Cardiac fibroblast (primary cell): ENCODE data around the gene PRM2.
A peak's percentile ranks its signal among the peaks of the same experiment; 100 is the strongest.

Experiments used
- DNase-seq, 2 donors: peaks; one replicate each; pipeline versions ENCODE4 v3.0.0 to v3.0.0-alpha.2; 2010; ENCODE audit warnings: low read depth in 2 of 2
- H3K4me3 ChIP-seq, 2 donors: replicated peaks in 1 of 2; 1 replicate in 1 of 2; 2 replicates in 1 of 2; pipeline ENCODE4 v1.5.1; 2011; ENCODE audit warnings: low read depth in 2 of 2, low read length in 2 of 2, mild to moderate bottlenecking in 2 of 2, moderate library complexity in 1 of 2
- TF ChIP-seq, protein P1 (sequence below): IDR thresholded peaks from one replicate; pipeline ENCODE4 v1.5.1; 2011; ENCODE audit warnings: low read depth, mild to moderate bottlenecking, low read length, inconsistent platforms

Gene PRM2

DNA sequence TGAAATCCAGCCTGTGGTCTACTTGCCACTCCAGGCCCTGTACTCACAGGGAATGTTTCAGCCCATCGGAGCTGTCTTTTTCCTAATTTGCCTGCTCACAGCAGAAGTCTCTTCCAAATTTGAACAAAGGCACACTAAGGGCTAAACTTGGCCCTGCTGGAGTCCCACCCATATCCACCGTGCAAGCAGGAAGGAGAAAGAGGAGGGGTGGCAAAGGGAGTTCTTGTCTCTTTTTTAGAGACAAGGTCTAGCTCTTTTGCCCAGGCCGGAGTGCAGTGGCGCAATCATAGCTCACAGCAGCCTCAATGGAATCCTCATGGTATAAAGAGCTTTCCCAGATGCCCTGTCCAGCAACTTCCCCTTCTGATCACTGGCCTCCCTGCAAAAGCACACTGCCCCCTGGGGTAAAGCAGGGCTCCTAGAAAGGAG is 7.6 kb upstream of the PRM2 start:
- TF ChIP-seq, protein P1, sequence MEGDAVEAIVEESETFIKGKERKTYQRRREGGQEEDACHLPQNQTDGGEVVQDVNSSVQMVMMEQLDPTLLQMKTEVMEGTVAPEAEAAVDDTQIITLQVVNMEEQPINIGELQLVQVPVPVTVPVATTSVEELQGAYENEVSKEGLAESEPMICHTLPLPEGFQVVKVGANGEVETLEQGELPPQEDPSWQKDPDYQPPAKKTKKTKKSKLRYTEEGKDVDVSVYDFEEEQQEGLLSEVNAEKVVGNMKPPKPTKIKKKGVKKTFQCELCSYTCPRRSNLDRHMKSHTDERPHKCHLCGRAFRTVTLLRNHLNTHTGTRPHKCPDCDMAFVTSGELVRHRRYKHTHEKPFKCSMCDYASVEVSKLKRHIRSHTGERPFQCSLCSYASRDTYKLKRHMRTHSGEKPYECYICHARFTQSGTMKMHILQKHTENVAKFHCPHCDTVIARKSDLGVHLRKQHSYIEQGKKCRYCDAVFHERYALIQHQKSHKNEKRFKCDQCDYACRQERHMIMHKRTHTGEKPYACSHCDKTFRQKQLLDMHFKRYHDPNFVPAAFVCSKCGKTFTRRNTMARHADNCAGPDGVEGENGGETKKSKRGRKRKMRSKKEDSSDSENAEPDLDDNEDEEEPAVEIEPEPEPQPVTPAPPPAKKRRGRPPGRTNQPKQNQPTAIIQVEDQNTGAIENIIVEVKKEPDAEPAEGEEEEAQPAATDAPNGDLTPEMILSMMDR, result no peak
- DNase-seq, result peak; percentile 13 to 52
- no peak overlapping the region for H3K4me3 ChIP-seq

DNA sequence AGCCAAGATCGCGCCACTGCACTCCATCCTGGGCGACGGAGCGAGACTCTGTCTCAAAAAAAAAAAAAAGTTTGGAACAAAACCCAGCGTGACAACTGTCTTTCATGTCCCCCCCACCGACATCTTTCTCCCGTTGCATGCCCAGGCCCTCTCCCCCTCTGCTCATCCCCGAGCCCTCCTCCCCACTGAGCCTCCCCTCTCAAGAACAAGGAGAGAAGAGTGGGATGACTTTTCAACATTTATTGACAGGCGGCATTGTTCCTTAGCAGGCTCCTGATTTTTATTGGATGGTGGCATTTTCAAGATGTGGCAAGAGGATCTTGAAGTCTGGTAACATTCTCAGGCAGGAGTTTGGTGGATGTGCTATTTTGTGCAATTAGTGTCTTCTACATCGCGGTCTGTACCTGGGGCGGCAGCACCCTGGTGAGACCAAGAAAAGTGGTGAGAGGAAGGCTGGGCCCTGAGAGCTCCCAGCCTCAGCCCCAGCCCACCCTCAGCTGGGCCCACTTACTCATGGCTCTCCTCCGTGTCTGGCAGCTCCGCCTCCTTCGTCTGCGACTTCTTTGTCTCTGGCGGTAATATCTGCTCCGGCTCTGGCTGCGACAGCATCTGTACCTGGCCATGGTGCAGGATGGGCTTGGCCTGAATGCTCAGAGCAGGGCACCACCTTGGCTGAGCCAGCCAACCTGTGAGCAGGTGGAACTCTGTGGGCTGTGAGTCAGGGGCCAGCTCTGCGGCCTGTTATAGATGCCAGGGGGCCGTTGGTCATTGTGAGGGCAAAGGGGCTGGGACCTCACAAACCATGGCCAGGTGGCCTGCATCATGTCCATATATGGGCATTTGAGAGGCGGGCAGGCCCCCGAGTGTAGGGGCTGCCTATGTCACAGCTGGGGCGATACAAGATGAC is 4.6 kb upstream of the PRM2 start, which contains the start of gene PRM1:
Gene PRM1 (minus strand): TSS at position 715 of the 907 bp plus-strand sequence. CDS start 92 bp downstream, at position 623.
- H3K4me3 ChIP-seq, result no peak within 1 kb of the TSS
- DNase-seq, result no peak
- TF ChIP-seq, protein P1, result no peak

- no peak overlapping the region for H3K4me3 ChIP-seq
- DNase-seq, result no peak
- TF ChIP-seq, protein P1, result no peak
Measured at GRCh38 chr16:11278681-11279628, 2.7 kb upstream of the PRM2 start.

DNA sequence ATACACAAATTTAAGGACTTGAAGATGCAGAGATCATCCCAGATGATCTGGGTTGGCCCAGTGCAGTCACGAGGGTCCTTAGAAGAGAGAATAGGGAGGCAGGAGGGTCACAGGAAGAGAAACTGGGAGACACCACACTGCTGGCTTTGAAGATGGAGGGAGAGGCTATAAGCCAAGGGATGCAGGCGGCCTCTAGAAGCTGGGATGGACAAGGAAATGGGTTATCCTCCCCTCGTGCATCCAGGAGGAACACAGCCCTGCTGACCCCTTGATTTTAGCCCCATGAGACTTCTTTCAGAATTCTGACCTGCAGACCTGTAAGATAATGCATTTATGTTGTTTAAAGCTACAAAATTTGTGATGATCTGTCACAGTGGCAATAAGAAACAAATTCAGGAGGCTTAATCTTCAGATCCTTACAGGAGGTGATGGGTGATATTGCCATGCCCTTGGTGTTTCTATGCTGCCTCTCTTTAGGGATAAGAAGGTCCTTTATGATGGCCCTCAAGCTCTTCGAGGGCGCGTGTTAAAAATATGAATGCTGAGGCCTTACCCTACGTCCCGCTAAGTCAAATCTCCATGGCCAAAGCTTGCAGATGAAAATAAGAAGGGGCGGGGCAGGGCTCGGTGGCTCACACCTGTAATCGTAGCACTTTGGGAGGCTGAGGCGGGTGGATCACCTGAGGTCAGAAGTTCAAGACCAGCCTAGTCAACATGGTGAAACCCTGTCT is 1.5 kb upstream of the PRM2 start:
- TF ChIP-seq, protein P1, result no peak
- DNase-seq, result no peak
- no peak overlapping the region for H3K4me3 ChIP-seq

GRCh38 chr16:11276896-11277593 is 765 bp upstream of the PRM2 start:
- TF ChIP-seq, protein P1, result no peak
- DNase-seq, result no peak
- H3K4me3 ChIP-seq, result no peak overlapping the region
